Neural progenitor cell (in vitro differentiated cells): Measurements from ENCODE around the gene KRTAP10-5. TPM values are rescaled to one million over a fixed set of nuclear protein-coding genes. Genes with fewer than 3 reads are reported as not detected.
A peak's percentile ranks its signal among the peaks of the same experiment; 100 is the strongest.

Experiments
- DNase-seq: peaks from one replicate; pipeline ENCODE4 v3.0.0-alpha.2; 2016; ENCODE audit warnings: low spot score
- H2AFZ ChIP-seq: fragments of 200-600 bp; sonication (generic); replicated peaks from 2 replicates; pipeline ENCODE4 v1.6.1; 2016; ENCODE audit warnings: antibody characterized with exemption
- H3F3A ChIP-seq: fragments of 200-600 bp; sonication (generic); 2 replicates; pipeline ENCODE4 v1.6.1; 2016; ENCODE audit warnings: antibody characterized with exemption, low read depth
- H3K27ac ChIP-seq: fragments of 200-600 bp; sonication (generic); 2 replicates; pipeline ENCODE4 v1.5.1; 2016; ENCODE audit warnings: mild to moderate bottlenecking
- H3K27me3 ChIP-seq: fragments of 200-600 bp; sonication (generic); 2 replicates; pipeline ENCODE4 v1.6.1; 2016; ENCODE audit warnings: mild to moderate bottlenecking, moderate library complexity
- H3K36me3 ChIP-seq: fragments of 200-600 bp; sonication (generic); 2 replicates; pipeline ENCODE4 v1.5.1; 2016
- H3K4me1 ChIP-seq: fragments of 200-600 bp; sonication (generic); 2 replicates; pipeline ENCODE4 v1.6.1; 2016; ENCODE audit warnings: mixed run types
- H3K4me2 ChIP-seq: fragments of 200-600 bp; sonication (generic); 2 replicates; pipeline ENCODE4 v1.6.1; 2016
- H3K4me3 ChIP-seq: fragments of 200-600 bp; sonication (generic); 2 replicates; pipeline ENCODE4 v1.5.1; 2016
- H3K79me2 ChIP-seq: fragments of 200-600 bp; sonication (generic); 2 replicates; pipeline ENCODE4 v1.6.1; 2016; ENCODE audit warnings: low read depth
- H3K9ac ChIP-seq: fragments of 200-600 bp; sonication (generic); 2 replicates; pipeline ENCODE4 v1.6.1; 2016
- H3K9me3 ChIP-seq: fragments of 200-600 bp; sonication (generic); 2 replicates; pipeline ENCODE4 v1.5.1; 2016; ENCODE audit warnings: low read depth
- H4K20me1 ChIP-seq: fragments of 200-600 bp; sonication (generic); 2 replicates; pipeline ENCODE4 v1.6.1; 2016; ENCODE audit warnings: low read depth
- H3K27ac Mint-ChIP-seq: 3 replicates; pipeline ENCODE4 v1.8.0; 2021; ENCODE audit warnings: mixed read lengths
- H3K27me3 Mint-ChIP-seq: 2 replicates; pipeline ENCODE4 v1.8.0; 2022; ENCODE audit warnings: low read depth, mild to moderate bottlenecking, inconsistent platforms, moderate library complexity, mixed read lengths; ENCODE audit not compliant: insufficient read depth
- H3K36me3 Mint-ChIP-seq: 3 replicates; pipeline ENCODE4 v1.8.0; 2021; ENCODE audit warnings: mixed read lengths
- H3K4me1 Mint-ChIP-seq: 3 replicates; pipeline ENCODE4 v1.8.0; 2021; ENCODE audit warnings: mixed read lengths
- H3K4me3 Mint-ChIP-seq: 3 replicates; pipeline ENCODE4 v1.8.0; 2021; ENCODE audit warnings: mild to moderate bottlenecking, moderate library complexity, mixed read lengths
- H3K9me3 Mint-ChIP-seq: 3 replicates; pipeline ENCODE4 v1.8.0; 2020; ENCODE audit warnings: mixed read lengths
- EZH2 ChIP-seq: fragments of 200-600 bp; sonication (generic); IDR thresholded peaks from 2 replicates; pipeline ENCODE4 v1.6.1; 2017; ENCODE audit warnings: antibody characterized with exemption, mild to moderate bottlenecking, moderate library complexity
- EZH2phosphoT487 ChIP-seq: fragments of 200-600 bp; sonication (generic); IDR thresholded peaks from 2 replicates; pipeline ENCODE4 v1.6.1; 2017; ENCODE audit warnings: antibody characterized with exemption
- total RNA-seq: library from RNA; depleted of rRNA; stranded (reverse); fragments of >200 nt; gene quantifications from 2 replicates; pipeline ENCODE4 v1.2.3, GENCODE V29; 2015; ENCODE audit warnings: low replicate concordance
- TF ChIP-seq, protein P1 (sequence below): fragments of 200-600 bp; sonication (generic); IDR thresholded peaks from 2 replicates; pipeline ENCODE4 v1.5.1; 2017; ENCODE audit warnings: antibody characterized with exemption, mild to moderate bottlenecking

The KRTAP10-5 gene
- total RNA-seq, 1 donor from 2014 or later, result not detected

GRCh38 chr21:44569861-44570517 is 10.4 kb downstream of the KRTAP10-5 start:
- Histone ChIP-seq H4K20me1 (no peaks in the 10 kb centered on the region), H2AFZ (no peak overlapping the region), H3K4me1 (no peaks in the 10 kb centered on the region), H3K4me2 (no peak overlapping the region), H3K9ac (no peak overlapping the region), H3F3A (no peaks in the 10 kb centered on the region), H3K36me3 (no peaks in the 10 kb centered on the region), H3K79me2 (no peaks in the 10 kb centered on the region), H3K27me3 (no peaks in the 10 kb centered on the region), H3K27ac (no peak overlapping the region), H3K9me3 (no peaks in the 10 kb centered on the region), H3K4me3 (no peak overlapping the region)
- H3K36me3 Mint-ChIP-seq, result no peaks in the 10 kb centered on the region
- TF ChIP-seq EZH2 (no peak), EZH2phosphoT487 (no peak)
- TF ChIP-seq, protein P1, sequence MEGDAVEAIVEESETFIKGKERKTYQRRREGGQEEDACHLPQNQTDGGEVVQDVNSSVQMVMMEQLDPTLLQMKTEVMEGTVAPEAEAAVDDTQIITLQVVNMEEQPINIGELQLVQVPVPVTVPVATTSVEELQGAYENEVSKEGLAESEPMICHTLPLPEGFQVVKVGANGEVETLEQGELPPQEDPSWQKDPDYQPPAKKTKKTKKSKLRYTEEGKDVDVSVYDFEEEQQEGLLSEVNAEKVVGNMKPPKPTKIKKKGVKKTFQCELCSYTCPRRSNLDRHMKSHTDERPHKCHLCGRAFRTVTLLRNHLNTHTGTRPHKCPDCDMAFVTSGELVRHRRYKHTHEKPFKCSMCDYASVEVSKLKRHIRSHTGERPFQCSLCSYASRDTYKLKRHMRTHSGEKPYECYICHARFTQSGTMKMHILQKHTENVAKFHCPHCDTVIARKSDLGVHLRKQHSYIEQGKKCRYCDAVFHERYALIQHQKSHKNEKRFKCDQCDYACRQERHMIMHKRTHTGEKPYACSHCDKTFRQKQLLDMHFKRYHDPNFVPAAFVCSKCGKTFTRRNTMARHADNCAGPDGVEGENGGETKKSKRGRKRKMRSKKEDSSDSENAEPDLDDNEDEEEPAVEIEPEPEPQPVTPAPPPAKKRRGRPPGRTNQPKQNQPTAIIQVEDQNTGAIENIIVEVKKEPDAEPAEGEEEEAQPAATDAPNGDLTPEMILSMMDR, result no peak
- peaks cover 6% of the 10 kb centered on the region for H3K27me3 Mint-ChIP-seq
- no peak for DNase-seq
- peaks cover 2% of the 10 kb centered on the region for H3K4me1 Mint-ChIP-seq
- no peak overlapping the region for H3K27ac Mint-ChIP-seq
- no peak overlapping the region for H3K4me3 Mint-ChIP-seq
- H3K9me3 Mint-ChIP-seq, result peaks cover 17% of the 10 kb centered on the region

DNA sequence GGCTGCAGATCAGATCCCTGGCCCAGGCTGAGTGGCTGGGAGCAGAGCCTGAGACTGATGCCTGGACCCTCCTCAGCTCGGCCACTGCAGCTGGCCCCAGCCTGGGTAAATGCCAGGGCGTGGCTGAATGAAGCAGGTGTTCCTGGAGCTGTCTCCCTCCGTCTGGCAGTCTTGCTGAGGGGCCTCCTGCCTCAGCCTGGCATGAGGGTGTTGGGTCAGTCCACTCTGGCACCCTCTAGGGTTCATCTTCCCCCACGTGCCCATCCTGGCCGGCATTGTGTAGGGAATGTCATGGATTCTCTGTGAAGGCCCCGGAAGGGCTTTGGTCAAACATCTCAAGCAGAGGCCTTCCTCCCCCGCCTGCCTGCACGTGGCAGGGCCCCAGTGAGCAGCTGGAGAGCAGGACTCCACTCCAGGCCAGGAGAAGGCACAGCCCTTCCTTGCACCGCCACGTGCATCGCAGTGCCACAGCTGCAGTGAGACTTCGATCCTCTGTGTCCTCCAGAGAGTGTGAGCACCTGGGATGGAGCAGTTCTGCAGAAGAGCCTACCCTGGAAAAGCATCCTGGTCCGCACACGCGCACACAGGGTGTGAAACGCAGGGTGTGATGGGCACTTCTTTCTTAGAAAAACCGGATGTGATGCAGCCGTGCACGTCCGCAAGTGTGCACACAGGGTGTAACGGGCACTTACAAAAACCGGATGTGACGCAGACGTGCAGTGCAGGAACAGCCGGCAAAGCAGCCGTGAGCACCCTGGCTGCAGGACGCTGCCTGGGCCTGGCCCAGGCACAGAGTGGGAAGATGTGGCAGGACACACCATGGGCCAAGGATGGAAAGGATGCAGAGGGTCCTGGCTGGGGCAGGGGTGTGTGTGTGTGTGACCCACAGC is 11.5 kb downstream of the KRTAP10-5 start:
- Histone ChIP-seq H3K4me1 (no peaks in the 10 kb centered on the region), H3K36me3 (no peaks in the 10 kb centered on the region), H4K20me1 (no peaks in the 10 kb centered on the region), H3K9ac (no peak overlapping the region), H3K4me2 (no peak overlapping the region), H3F3A (no peaks in the 10 kb centered on the region), H3K9me3 (no peaks in the 10 kb centered on the region), H3K27me3 (no peaks in the 10 kb centered on the region), H3K4me3 (no peak overlapping the region), H3K27ac (no peak overlapping the region), H2AFZ (peak overlapping the region; percentile 26), H3K79me2 (no peaks in the 10 kb centered on the region)
- no peak overlapping the region for H3K27ac Mint-ChIP-seq
- DNase-seq, result no peak
- peaks cover 6% of the 10 kb centered on the region for H3K27me3 Mint-ChIP-seq
- H3K4me3 Mint-ChIP-seq, result no peak overlapping the region
- H3K9me3 Mint-ChIP-seq, result peaks cover 17% of the 10 kb centered on the region
- TF ChIP-seq EZH2, result no peak
- TF ChIP-seq, protein P1, result no peak
- no peaks in the 10 kb centered on the region for H3K36me3 Mint-ChIP-seq
- no peaks in the 10 kb centered on the region for H3K4me1 Mint-ChIP-seq

GRCh38 chr21:44568261-44568660 is 12.1 kb downstream of the KRTAP10-5 start:
- Histone ChIP-seq H3K79me2 (no peaks in the 10 kb centered on the region), H3K4me3 (no peak overlapping the region), H3K4me2 (no peak overlapping the region), H2AFZ (no peak overlapping the region), H3K27ac (no peak overlapping the region), H4K20me1 (no peaks in the 10 kb centered on the region), H3K9me3 (no peaks in the 10 kb centered on the region), H3F3A (no peaks in the 10 kb centered on the region), H3K27me3 (no peaks in the 10 kb centered on the region), H3K36me3 (no peaks in the 10 kb centered on the region), H3K4me1 (no peaks in the 10 kb centered on the region), H3K9ac (no peak overlapping the region)
- no peaks in the 10 kb centered on the region for H3K4me1 Mint-ChIP-seq
- H3K9me3 Mint-ChIP-seq, result peaks cover 17% of the 10 kb centered on the region
- TF ChIP-seq, protein P1, result no peak
- TF ChIP-seq EZH2phosphoT487 (no peak), EZH2 (no peak)
- H3K27ac Mint-ChIP-seq, result no peak overlapping the region
- H3K36me3 Mint-ChIP-seq, result no peaks in the 10 kb centered on the region
- H3K4me3 Mint-ChIP-seq, result no peak overlapping the region
- DNase-seq, result no peak
- H3K27me3 Mint-ChIP-seq, result peaks cover 6% of the 10 kb centered on the region
